Mesothelial cell of epicardium (in vitro differentiated cells): ENCODE measurements around the gene BEAN1. TPM values are rescaled to one million over a fixed set of nuclear protein-coding genes. Genes with fewer than 3 reads are reported as not detected.

Source experiments
- DNase-seq, 2 experiments: peaks; one replicate each; pipeline ENCODE4 v3.0.0; 2021; ENCODE audit warnings: low spot score in 2 of 2; ENCODE audit not compliant: unreplicated experiment in 2 of 2
- H3K27ac Mint-ChIP-seq: 2 replicates; pipeline ENCODE4 v1.8.0; 2021; ENCODE audit warnings: mixed read lengths
- H3K27me3 Mint-ChIP-seq: 2 replicates; pipeline ENCODE4 v1.8.0; 2021; ENCODE audit warnings: low read depth, mixed read lengths
- H3K36me3 Mint-ChIP-seq: 2 replicates; pipeline ENCODE4 v1.8.0; 2021; ENCODE audit warnings: mixed read lengths
- H3K4me1 Mint-ChIP-seq: 2 replicates; pipeline ENCODE4 v1.8.0; 2021; ENCODE audit warnings: mixed read lengths
- H3K4me3 Mint-ChIP-seq: 2 replicates; pipeline ENCODE4 v1.8.0; 2021; ENCODE audit warnings: mild to moderate bottlenecking, moderate library complexity, mixed read lengths
- H3K9me3 Mint-ChIP-seq: 2 replicates; pipeline ENCODE4 v1.8.0; 2021; ENCODE audit warnings: mixed read lengths
- CTCF ChIP-seq: fragments of 200-600 bp; sonication (generic); IDR thresholded peaks from one replicate; pipeline ENCODE4 v1.5.0; 2021; ENCODE audit warnings: antibody characterized with exemption; ENCODE audit not compliant: unreplicated experiment
- total RNA-seq: library from RNA; stranded (reverse); gene quantifications from 3 replicates; pipeline ENCODE4 v1.2.1, GENCODE V29; 2021

The BEAN1 gene
- total RNA-seq, 1 donor from 2014 or later: 1.1 TPM

- Mint-ChIP-seq H3K27me3 (peaks cover 50% of the 10 kb centered on the region), H3K36me3 (no peaks in the 10 kb centered on the region), H3K4me1 (no peaks in the 10 kb centered on the region), H3K4me3 (no peak overlapping the region), H3K27ac (no peak overlapping the region), H3K9me3 (no peaks in the 10 kb centered on the region)
- DNase-seq: no peak
- TF ChIP-seq CTCF: no peak
Observed at GRCh38 chr16:66438536-66438935, 11.4 kb downstream of the BEAN1 start.

DNA sequence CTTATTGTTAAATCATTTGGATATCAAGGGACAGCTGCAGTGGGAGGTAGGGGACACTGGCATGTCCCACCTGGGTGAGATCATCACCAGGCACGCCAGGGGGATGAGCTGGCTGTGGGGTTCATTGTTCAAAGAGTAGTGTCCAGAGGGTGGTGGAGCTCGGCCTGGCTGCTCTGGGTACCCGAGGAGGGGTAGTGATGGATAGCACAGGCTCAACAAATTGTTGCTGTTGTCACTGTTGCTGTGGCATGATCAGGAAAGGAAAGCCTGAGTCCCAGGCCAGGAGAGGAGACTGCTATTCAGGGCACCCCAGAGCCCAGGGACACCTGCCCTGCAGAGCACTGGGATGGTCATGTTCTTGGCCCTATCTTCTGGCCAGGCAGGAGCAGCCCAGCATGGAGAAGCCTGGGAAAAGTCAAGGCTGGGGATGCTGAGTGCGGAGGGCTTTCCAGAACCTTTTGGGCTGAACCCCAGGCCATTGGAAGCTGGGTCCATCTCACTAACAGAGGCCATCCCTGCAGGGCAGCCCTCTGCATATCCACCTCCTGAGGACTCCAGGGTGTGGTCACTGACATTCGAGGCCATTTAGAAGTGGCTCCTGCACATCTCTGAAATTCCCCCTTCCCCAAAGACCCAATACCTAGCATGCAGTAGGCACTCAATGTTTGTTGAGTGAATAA lies 12.1 kb downstream of the BEAN1 start:
- Mint-ChIP-seq H3K4me1 (no peaks in the 10 kb centered on the region), H3K9me3 (no peaks in the 10 kb centered on the region), H3K27ac (no peak overlapping the region), H3K27me3 (peaks cover 56% of the 10 kb centered on the region), H3K36me3 (no peaks in the 10 kb centered on the region), H3K4me3 (no peak overlapping the region)
- DNase-seq: no peak
- no peak for TF ChIP-seq CTCF

DNA sequence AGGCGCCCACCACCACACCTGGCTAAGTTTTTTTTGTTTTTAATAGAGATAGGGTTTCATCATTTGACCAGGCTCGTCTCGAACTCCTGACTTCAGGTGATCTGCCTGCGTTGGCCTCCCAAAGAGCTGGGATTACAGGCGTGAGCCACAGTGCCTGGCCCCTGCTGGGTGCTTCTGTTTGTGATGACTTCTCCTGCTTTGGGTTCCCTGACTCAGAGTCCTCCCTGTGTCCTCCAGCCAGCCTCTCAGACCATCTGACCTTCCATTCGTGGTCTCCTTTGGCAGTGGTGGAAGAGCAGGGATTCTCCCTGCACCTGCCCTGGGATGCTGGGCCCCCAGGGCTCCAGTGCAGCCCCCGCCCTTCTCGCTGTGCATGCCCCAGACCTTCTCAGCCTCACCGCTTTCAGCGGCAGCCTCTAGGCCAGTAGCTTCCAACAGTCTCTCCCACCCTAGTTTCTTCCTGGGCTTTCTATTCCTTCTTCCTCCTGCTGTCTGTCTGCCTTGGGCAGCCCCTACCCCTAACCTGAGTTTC lies 13.2 kb downstream of the BEAN1 start:
- Mint-ChIP-seq H3K9me3 (no peaks in the 10 kb centered on the region), H3K27ac (no peak overlapping the region), H3K27me3 (peaks cover 58% of the 10 kb centered on the region), H3K4me3 (no peak overlapping the region), H3K36me3 (no peaks in the 10 kb centered on the region), H3K4me1 (no peaks in the 10 kb centered on the region)
- no peak for DNase-seq
- TF ChIP-seq CTCF: no peak

DNA sequence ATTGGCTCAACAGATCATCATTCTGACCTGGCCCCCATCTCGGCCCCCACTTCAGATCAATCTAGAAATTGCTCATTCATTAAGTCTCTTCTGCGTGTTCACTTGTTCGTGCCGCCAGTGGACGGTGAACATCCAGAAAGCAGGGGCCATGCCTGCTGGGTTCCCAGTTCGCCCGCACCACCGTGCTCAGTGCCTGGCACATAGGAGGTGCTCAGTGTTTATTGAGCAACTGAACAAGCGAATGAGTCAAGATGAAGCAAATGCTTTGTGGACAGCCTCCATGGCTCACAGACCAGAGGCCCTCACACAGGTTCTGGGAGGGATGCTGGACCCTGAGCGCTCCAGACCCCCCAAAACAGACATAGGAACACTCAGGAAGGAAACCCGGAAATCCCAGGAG lies 13.9 kb downstream of the BEAN1 start:
- no peak for TF ChIP-seq CTCF
- no peaks in the 10 kb centered on the region for H3K36me3 Mint-ChIP-seq
- H3K27ac Mint-ChIP-seq: no peak overlapping the region
- no peaks in the 10 kb centered on the region for H3K9me3 Mint-ChIP-seq
- peaks cover 58% of the 10 kb centered on the region for H3K27me3 Mint-ChIP-seq
- H3K4me3 Mint-ChIP-seq: no peak overlapping the region
- DNase-seq: no peak
- H3K4me1 Mint-ChIP-seq: no peaks in the 10 kb centered on the region

DNA sequence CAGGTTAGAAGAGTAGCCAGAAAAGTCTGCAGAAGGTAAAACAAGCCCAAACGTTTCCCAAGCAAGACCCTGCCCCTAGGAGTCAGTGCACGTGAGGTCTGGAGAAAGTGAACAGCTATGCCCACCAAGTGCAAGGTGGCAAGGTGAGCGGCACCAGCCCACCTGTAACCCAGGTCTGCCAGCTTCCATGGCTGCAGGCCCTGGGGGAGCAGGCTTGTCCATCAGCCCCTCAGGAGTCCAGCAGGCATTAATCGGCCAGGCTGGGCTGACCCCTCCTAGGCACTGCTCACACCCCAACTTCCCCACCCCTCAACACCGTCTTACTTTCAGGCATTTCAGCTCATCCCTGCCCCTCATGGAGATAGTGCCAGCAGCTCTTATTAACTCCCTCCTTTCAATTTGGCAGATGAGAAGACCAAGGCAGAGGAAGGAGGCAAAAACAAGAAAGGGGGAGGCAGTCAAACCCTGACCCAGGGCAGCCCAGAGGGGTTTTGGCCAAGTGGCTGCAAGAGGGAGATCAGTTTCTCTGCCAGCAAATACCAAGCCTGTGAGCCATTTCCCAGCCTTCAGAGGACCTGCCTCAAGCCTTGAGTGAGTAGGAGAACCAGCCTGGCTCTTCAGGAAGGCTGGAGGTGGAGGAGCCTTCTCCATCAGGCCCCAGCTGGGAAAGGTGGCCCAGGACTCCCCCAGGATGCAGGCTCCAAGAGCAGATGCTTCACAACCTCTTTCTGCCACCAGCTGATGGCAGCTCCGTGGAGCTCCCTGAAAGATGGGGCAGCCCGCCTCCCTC lies 14.7 kb downstream of the BEAN1 start:
- Mint-ChIP-seq H3K36me3 (no peaks in the 10 kb centered on the region), H3K9me3 (no peaks in the 10 kb centered on the region), H3K4me3 (no peak overlapping the region), H3K27me3 (peaks cover 64% of the 10 kb centered on the region), H3K4me1 (no peaks in the 10 kb centered on the region), H3K27ac (no peak overlapping the region)
- DNase-seq: no peak
- TF ChIP-seq CTCF: no peak
